ENCODE results near the gene FHOD3. TPM values are rescaled to one million over a fixed set of nuclear protein-coding genes. Genes with fewer than 3 reads are reported as not detected.

Gene FHOD3
- total and polyA plus RNA-seq, 2 of the 4 experiments (the other 2 are of a cell fraction) = 14.6 to 16.0 TPM

GRCh38 chr18:36729197-36729596, 431.7 kb downstream of the FHOD3 start:
- DNase-seq (no peak), ATAC-seq (ENCODE audit: low read depth) (no peak)
- Histone ChIP-seq H4K5ac (ENCODE audit: low read depth, low read length) (no peak overlapping the region), H3K4me3 (ENCODE audit: insufficient read depth, low read depth, low read length) (no peak overlapping the region), H3K36me3 (ENCODE audit: control insufficient read depth, insufficient read depth, low read length) (peaks cover 5% of the 10 kb centered on the region), H3K4me1 (ENCODE audit: control insufficient read depth, insufficient read depth, low read length) (peaks cover 3% of the 10 kb centered on the region; the same call in 1 of the 2 replicates), H4K91ac (ENCODE audit: insufficient read depth, low read depth, low read length) (no peak overlapping the region), H3K27me3 (ENCODE audit: control insufficient read depth, insufficient read depth, low read length) (no peaks in the 10 kb centered on the region), H2BK15ac (ENCODE audit: low read depth, low read length) (no peak overlapping the region), H2BK20ac (ENCODE audit: low read depth, low read length) (no peak overlapping the region), H3K56ac (ENCODE audit: extremely low read depth, insufficient read depth, low read length) (no peak overlapping the region), H3K18ac (ENCODE audit: low read depth, low read length) (no peak overlapping the region), H3K4ac (ENCODE audit: low read depth, low read length) (no peak overlapping the region), H3K14ac (replicated peaks; ENCODE audit: low read depth, low read length) (no peak overlapping the region), H3K27ac (ENCODE audit: insufficient read depth, low read length) (no peak overlapping the region), H3K9ac (ENCODE audit: low read depth, low read length) (no peak overlapping the region), H2AK9ac (replicated peaks; ENCODE audit: low read depth, low read length, poor library complexity) (no peak overlapping the region), H3K4me2 (ENCODE audit: low read depth, low read length) (no peak overlapping the region), H3K79me1 (ENCODE audit: low read depth in 1 of 2, low read length in 2 of 2) (no peaks in the 10 kb centered on the region; a peak in 1 of 4 replicates), H2AK5ac (ENCODE audit: low read depth, low read length) (no peak overlapping the region), H4K8ac (ENCODE audit: low read depth in 2 of 2, low read length in 2 of 2) (no peak overlapping the region), H3K9me1 (ENCODE audit: insufficient read depth, low read length) (peaks cover 19% of the 10 kb centered on the region; the same call in 1 of the 2 replicates), H2AFZ (replicated peaks; ENCODE audit: low read length, poor library complexity) (no peak overlapping the region), H2BK120ac (ENCODE audit: low read depth, low read length) (no peak overlapping the region), H3K9me3 (ENCODE audit: control insufficient read depth, insufficient read depth, low read length) (no peaks in the 10 kb centered on the region), H3K23ac (ENCODE audit: low read depth, low read length) (no peak overlapping the region), H2BK5ac (ENCODE audit: low read depth, low read length, poor library complexity, severe bottlenecking) (no peak overlapping the region), H4K20me1 (ENCODE audit: insufficient read depth, low read length) (no peaks in the 10 kb centered on the region)
- dilution Hi-C loops (cut with HindIII; ENCODE audit: low sequenced_read_pairs, unreplicated experiment) = no loop called here
- in situ Hi-C loops (cut with MboI; ENCODE audit: low sequenced_read_pairs) = no loop called here
- TF ChIP-seq MXI1 (IDR thresholded peaks at IDR 0.05; ENCODE audit: borderline replicate concordance, low read depth, low read length) (no peak), RAD21 (IDR thresholded peaks at IDR 0.05; ENCODE audit: low read length) (no peak), RFX5 (IDR thresholded peaks at IDR 0.05; ENCODE audit: low read depth, low read length) (no peak), RCOR1 (IDR thresholded peaks at IDR 0.05; ENCODE audit: insufficient replicate concordance, low read length) (no peak), CEBPB (IDR thresholded peaks at IDR 0.05; ENCODE audit: low read depth, low read length) (no peak), SMC3 (IDR thresholded peaks at IDR 0.05; ENCODE audit: low read depth, low read length) (no peak), POLR2A (IDR thresholded peaks at IDR 0.05; ENCODE audit: low read depth, low read length) (no peak), CTCF (conservative IDR thresholded peaks at IDR 0.05; ENCODE audit: low read depth, low read length) (no peak), BHLHE40 (IDR thresholded peaks at IDR 0.05; ENCODE audit: low read depth, low read length) (no peak), CHD1 (IDR thresholded peaks at IDR 0.05; ENCODE audit: low read depth, low read length) (no peak), USF2 (IDR thresholded peaks at IDR 0.05; ENCODE audit: low read depth, low read length) (no peak)
- intact Hi-C loops (cut with micrococcal nuclease) = no loop called here
- BruUV-seq (replicated peaks) = no TSS peak
- POLR2A ChIA-PET (ENCODE audit: unreplicated experiment) = no interaction called here
- CTCF ChIA-PET = no interaction called here

Data from IMR-90 (cell line).